ENCODE data around the gene LYZL4. TPM values are rescaled to one million over a fixed set of nuclear protein-coding genes. Genes with fewer than 3 reads are reported as not detected.

The LYZL4 gene
- total and polyA plus RNA-seq, 2 of the 4 experiments (the other 2 are of a cell fraction), result not detected

DNA sequence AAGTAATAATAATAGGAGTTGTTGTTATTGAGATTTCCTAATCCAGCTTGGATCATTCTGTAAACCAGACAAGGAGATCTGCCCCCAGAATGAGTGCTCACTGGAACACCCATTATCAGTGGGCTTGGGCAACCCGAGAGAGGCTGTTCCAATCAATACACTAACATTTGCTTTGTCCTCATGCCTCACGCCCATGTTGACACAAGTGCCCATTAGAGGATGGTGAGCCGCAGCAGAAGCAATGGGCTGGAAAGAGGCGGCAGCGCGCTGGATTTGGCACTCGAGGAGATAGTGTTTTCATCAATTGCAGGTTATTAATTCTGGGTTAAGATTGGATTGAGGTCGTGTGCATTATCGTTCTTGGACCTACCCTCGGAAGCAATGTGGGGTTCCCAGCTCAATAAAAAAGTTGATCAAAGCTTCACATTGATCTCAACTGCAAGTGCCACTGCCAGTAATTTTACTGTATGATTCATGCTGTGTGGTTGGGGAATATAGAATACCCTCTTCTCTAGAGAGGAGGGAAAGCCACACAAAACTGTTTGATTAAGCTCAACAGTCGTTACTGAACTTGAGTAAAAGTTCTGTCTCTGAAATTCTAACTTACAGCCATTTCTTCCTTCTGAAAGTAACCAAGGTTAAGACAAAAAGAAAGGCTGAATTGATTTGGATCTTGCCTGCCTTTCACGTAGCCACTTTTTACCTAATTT, 15.7 kb downstream of the LYZL4 start:
- no TSS peak for BruUV-seq (replicated peaks)
- Histone ChIP-seq H3K4me1 (ENCODE audit: control insufficient read depth, insufficient read depth, low read length) (no peaks in the 10 kb centered on the region), H2AFZ (replicated peaks; ENCODE audit: low read length, poor library complexity) (no peak overlapping the region), H2BK15ac (ENCODE audit: low read depth, low read length) (no peak overlapping the region), H3K27me3 (ENCODE audit: control insufficient read depth, insufficient read depth, low read length) (no peaks in the 10 kb centered on the region), H3K4ac (ENCODE audit: low read depth, low read length) (no peak overlapping the region), H3K36me3 (ENCODE audit: control insufficient read depth, insufficient read depth, low read length) (no peaks in the 10 kb centered on the region), H3K27ac (ENCODE audit: insufficient read depth, low read length) (no peak overlapping the region), H2AK9ac (replicated peaks; ENCODE audit: low read depth, low read length, poor library complexity) (peak overlapping the region; percentile 65), H4K91ac (ENCODE audit: insufficient read depth, low read depth, low read length) (no peak overlapping the region), H2AK5ac (ENCODE audit: low read depth, low read length) (no peak overlapping the region), H3K4me3 (ENCODE audit: insufficient read depth, low read depth, low read length) (no peak overlapping the region), H2BK5ac (ENCODE audit: low read depth, low read length, poor library complexity, severe bottlenecking) (no peak overlapping the region), H4K20me1 (ENCODE audit: insufficient read depth, low read length) (no peaks in the 10 kb centered on the region), H3K9me3 (ENCODE audit: control insufficient read depth, insufficient read depth, low read length) (no peaks in the 10 kb centered on the region), H2BK20ac (ENCODE audit: low read depth, low read length) (no peak overlapping the region), H3K79me1 (ENCODE audit: low read depth in 1 of 2, low read length in 2 of 2) (no peaks in the 10 kb centered on the region), H3K18ac (ENCODE audit: low read depth, low read length) (no peak overlapping the region), H4K8ac (ENCODE audit: low read depth in 2 of 2, low read length in 2 of 2) (no peak overlapping the region), H3K14ac (replicated peaks; ENCODE audit: low read depth, low read length) (no peak overlapping the region), H2BK120ac (ENCODE audit: low read depth, low read length) (no peak overlapping the region), H3K9me1 (ENCODE audit: insufficient read depth, low read length) (no peaks in the 10 kb centered on the region; the same call in 1 of the 2 replicates), H4K5ac (ENCODE audit: low read depth, low read length) (no peak overlapping the region), H3K56ac (ENCODE audit: extremely low read depth, insufficient read depth, low read length) (no peak overlapping the region), H3K9ac (ENCODE audit: low read depth, low read length) (no peak overlapping the region), H3K23ac (ENCODE audit: low read depth, low read length) (no peak overlapping the region), H3K4me2 (ENCODE audit: low read depth, low read length) (no peak overlapping the region)
- no CpG with 5 or more reads among the region's 12 CpGs for WGBS, 2 experiments (ENCODE audit: extremely low coverage in 2 of 2, insufficient read length in 1 of 2)
- no peak for ATAC-seq (ENCODE audit: low read depth)
- TF ChIP-seq RCOR1 (IDR thresholded peaks at IDR 0.05; ENCODE audit: insufficient replicate concordance, low read length), result no peak
- TF ChIP-seq, protein P1, sequence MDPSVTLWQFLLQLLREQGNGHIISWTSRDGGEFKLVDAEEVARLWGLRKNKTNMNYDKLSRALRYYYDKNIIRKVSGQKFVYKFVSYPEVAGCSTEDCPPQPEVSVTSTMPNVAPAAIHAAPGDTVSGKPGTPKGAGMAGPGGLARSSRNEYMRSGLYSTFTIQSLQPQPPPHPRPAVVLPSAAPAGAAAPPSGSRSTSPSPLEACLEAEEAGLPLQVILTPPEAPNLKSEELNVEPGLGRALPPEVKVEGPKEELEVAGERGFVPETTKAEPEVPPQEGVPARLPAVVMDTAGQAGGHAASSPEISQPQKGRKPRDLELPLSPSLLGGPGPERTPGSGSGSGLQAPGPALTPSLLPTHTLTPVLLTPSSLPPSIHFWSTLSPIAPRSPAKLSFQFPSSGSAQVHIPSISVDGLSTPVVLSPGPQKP (IDR thresholded peaks at IDR 0.05; ENCODE audit: borderline replicate concordance, low read depth, low read length), result no peak
- no peak for TF ChIP-seq RAD21 (IDR thresholded peaks at IDR 0.05; ENCODE audit: low read length)
- TF ChIP-seq BHLHE40 (IDR thresholded peaks at IDR 0.05; ENCODE audit: low read depth, low read length), result no peak
- TF ChIP-seq MAZ (IDR thresholded peaks at IDR 0.05; ENCODE audit: borderline replicate concordance, low read depth, low read length), result no peak
- no peak for TF ChIP-seq POLR2A (IDR thresholded peaks at IDR 0.05; ENCODE audit: low read depth, low read length)
- TF ChIP-seq NFE2L2 (IDR thresholded peaks at IDR 0.05; ENCODE audit: low read depth, low read length), result no peak
- no peak for TF ChIP-seq MAFK (IDR thresholded peaks at IDR 0.05; ENCODE audit: low read depth, low read length)
- no peak for TF ChIP-seq CEBPB (IDR thresholded peaks at IDR 0.05; ENCODE audit: low read depth, low read length)
- no peak for TF ChIP-seq CHD1 (IDR thresholded peaks at IDR 0.05; ENCODE audit: low read depth, low read length)
- TF ChIP-seq, protein P2, sequence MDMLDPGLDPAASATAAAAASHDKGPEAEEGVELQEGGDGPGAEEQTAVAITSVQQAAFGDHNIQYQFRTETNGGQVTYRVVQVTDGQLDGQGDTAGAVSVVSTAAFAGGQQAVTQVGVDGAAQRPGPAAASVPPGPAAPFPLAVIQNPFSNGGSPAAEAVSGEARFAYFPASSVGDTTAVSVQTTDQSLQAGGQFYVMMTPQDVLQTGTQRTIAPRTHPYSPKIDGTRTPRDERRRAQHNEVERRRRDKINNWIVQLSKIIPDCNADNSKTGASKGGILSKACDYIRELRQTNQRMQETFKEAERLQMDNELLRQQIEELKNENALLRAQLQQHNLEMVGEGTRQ (IDR thresholded peaks at IDR 0.05; ENCODE audit: low read depth, low read length), result no peak
- TF ChIP-seq SMC3 (IDR thresholded peaks at IDR 0.05; ENCODE audit: low read depth, low read length), result no peak
- TF ChIP-seq MXI1 (IDR thresholded peaks at IDR 0.05; ENCODE audit: borderline replicate concordance, low read depth, low read length), result no peak
- no peak for TF ChIP-seq RFX5 (IDR thresholded peaks at IDR 0.05; ENCODE audit: low read depth, low read length)
- TF ChIP-seq, protein P3, sequence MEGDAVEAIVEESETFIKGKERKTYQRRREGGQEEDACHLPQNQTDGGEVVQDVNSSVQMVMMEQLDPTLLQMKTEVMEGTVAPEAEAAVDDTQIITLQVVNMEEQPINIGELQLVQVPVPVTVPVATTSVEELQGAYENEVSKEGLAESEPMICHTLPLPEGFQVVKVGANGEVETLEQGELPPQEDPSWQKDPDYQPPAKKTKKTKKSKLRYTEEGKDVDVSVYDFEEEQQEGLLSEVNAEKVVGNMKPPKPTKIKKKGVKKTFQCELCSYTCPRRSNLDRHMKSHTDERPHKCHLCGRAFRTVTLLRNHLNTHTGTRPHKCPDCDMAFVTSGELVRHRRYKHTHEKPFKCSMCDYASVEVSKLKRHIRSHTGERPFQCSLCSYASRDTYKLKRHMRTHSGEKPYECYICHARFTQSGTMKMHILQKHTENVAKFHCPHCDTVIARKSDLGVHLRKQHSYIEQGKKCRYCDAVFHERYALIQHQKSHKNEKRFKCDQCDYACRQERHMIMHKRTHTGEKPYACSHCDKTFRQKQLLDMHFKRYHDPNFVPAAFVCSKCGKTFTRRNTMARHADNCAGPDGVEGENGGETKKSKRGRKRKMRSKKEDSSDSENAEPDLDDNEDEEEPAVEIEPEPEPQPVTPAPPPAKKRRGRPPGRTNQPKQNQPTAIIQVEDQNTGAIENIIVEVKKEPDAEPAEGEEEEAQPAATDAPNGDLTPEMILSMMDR (conservative IDR thresholded peaks at IDR 0.05; ENCODE audit: low read depth, low read length), result no peak
- no peak for TF ChIP-seq FOS (IDR thresholded peaks at IDR 0.05; ENCODE audit: low read depth, low read length)
- DNase-seq, result no peak
- in situ Hi-C loops (cut with MboI; ENCODE audit: low sequenced_read_pairs), result no loop called here
- dilution Hi-C loops (cut with HindIII; ENCODE audit: low sequenced_read_pairs, unreplicated experiment), result no loop called here
- intact Hi-C loops (cut with micrococcal nuclease), result no loop called here
- ChIA-PET POLR2A (ENCODE audit: unreplicated experiment) (no interaction called here), CTCF (interaction anchor here (0.6 kb wide), 1 partner anchor 277 kb away, joined by 4 read pairs; no protein-coding TSS in a partner anchor)

Data from IMR-90 (cell line).